Testis (tissue), 3 donors: Measurements from ENCODE around the gene CDH13. TPM values are rescaled to one million over a fixed set of nuclear protein-coding genes. Genes with fewer than 3 reads are reported as not detected.

Source experiments
- DNase-seq: peaks from one replicate; pipeline ENCODE4 v3.0.0-alpha.2; 2019
- H3K27ac ChIP-seq, 2 donors: fragments of 200-600 bp; sonication (generic); one replicate each; pipeline ENCODE4 v1.5.1; 2019
- H3K27me3 ChIP-seq: fragments of 200-600 bp; sonication (generic); one replicate; pipeline ENCODE4 v1.5.1; 2019
- H3K36me3 ChIP-seq: fragments of 200-600 bp; sonication (generic); one replicate; pipeline ENCODE4 v1.5.1; 2017; ENCODE audit warnings: low read depth; ENCODE audit errors: missing control alignments
- H3K4me1 ChIP-seq: fragments of 200-600 bp; sonication (generic); one replicate; pipeline ENCODE4 v1.5.1; 2019
- H3K4me3 ChIP-seq, 2 donors: fragments of 200-600 bp; sonication (generic); one replicate each; pipeline ENCODE4 v1.5.1; 2017 to 2019
- H3K9me3 ChIP-seq: fragments of 200-600 bp; sonication (generic); one replicate; pipeline ENCODE4 v1.5.1; 2017
- CTCF ChIP-seq, 3 experiments: fragments of 450-650 bp in 2 of 3; fragments of 200-600 bp in 1 of 3; sonication (generic) in 1 of 3; IDR thresholded peaks; one replicate each; pipeline ENCODE4 v1.5.1; 2016 to 2019; ENCODE audit warnings: antibody characterized with exemption in 3 of 3, mild to moderate bottlenecking in 2 of 3, moderate library complexity in 1 of 3
- POLR2A ChIP-seq: fragments of 450-650 bp; IDR thresholded peaks from one replicate; pipeline ENCODE4 v1.6.1; 2017; ENCODE audit warnings: antibody characterized with exemption, mild to moderate bottlenecking, moderate library complexity
- WGBS, 2 donors: methylation state at CpG; one replicate each; pipeline ENCODE4 v1.1.5; 2018; 5-methylcytosine and 5-hydroxymethylcytosine counted together
- intact Hi-C: fragments of 100-400 bp; cut with DNase I; formaldehyde crosslinking; loops from one replicate; pipeline ENCODE4 v1.15.1; 2023; ENCODE audit warnings: low total_unique reads
- polyA plus RNA-seq: library from polyadenylated mRNA; stranded (reverse); fragments of 350-450 nt; fragmentation: Illumina TruSeq; extraction: RNeasy Lipid Tissue Mini Kit (QIAGEN cat#74804); gene quantifications from one replicate; pipeline ENCODE4 v1.2.3, GENCODE V29; 2014; ENCODE audit warnings: low read depth, low replicate concordance; ENCODE audit not compliant: insufficient read depth
- total RNA-seq, 2 donors: library from RNA; depleted of rRNA; stranded (reverse); fragments of >200 nt; gene quantifications; one replicate each; pipeline ENCODE4 v1.2.3, GENCODE V29; 2016

The CDH13 gene
- total and polyA plus RNA-seq, 3 donors from 2014 or later: 1.2 to 11.1 (median 2.0) TPM

GRCh38 chr16:82755570-82756282 lies 129.0 kb downstream of the CDH13 start:
- no peak for DNase-seq
- TF ChIP-seq CTCF (IDR thresholded peaks at IDR 0.05): peak in 1 of 3 experiments; percentile 14
- no peak for TF ChIP-seq POLR2A
- WGBS, 2 donors: 76 to 85% methylated on average over 4 of the region's 4 CpGs

DNA sequence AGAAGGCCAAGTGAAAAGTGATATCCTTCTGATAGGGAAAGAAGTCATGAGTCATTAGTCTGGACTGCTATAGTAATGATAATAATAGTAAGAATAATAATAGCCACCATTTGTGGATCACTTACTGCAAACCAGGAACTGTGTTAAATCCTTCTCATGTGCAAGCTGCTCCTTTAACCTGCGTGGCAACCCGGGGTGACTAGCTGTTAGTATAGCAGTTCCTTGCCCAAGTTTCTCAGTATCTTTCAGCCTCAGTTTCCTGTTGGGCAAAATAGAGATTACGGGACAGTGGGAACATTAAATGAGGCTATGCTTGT lies 129.5 kb downstream of the CDH13 start:
- intact Hi-C loops: no loop called here
- Histone ChIP-seq H3K9me3 (no peaks in the 10 kb centered on the region), H3K27me3 (no peaks in the 10 kb centered on the region), H3K27ac (no peak overlapping the region), H3K4me3 (no peak overlapping the region), H3K36me3 (no peaks in the 10 kb centered on the region), H3K4me1 (no peaks in the 10 kb centered on the region)
- DNase-seq: no peak
- TF ChIP-seq POLR2A (no peak), CTCF (IDR thresholded peaks at IDR 0.05) (no peak)
- WGBS, 2 donors: 73 to 87% methylated on average over 3 of the region's 3 CpGs

More at GRCh38 chr16:82755570-82756282, 129.0 kb downstream of the CDH13 start:
- intact Hi-C loops: no loop called here
- Histone ChIP-seq H3K36me3 (no peaks in the 10 kb centered on the region), H3K4me1 (no peaks in the 10 kb centered on the region), H3K4me3 (no peak overlapping the region), H3K27me3 (no peaks in the 10 kb centered on the region), H3K9me3 (no peaks in the 10 kb centered on the region), H3K27ac (no peak overlapping the region)

- peak; percentile 46 for DNase-seq
- intact Hi-C loops: no loop called here
- H3K27ac ChIP-seq: no peak overlapping the region
- H3K27me3 ChIP-seq: no peaks in the 10 kb centered on the region
- 89 to 96% methylated on average over 4 of the region's 4 CpGs for WGBS, 2 donors
- no peak for TF ChIP-seq CTCF (IDR thresholded peaks at IDR 0.05)
- no peak for TF ChIP-seq POLR2A
- no peaks in the 10 kb centered on the region for H3K4me1 ChIP-seq
- no peaks in the 10 kb centered on the region for H3K9me3 ChIP-seq
- H3K4me3 ChIP-seq: no peak overlapping the region
- H3K36me3 ChIP-seq: no peaks in the 10 kb centered on the region
Observed at GRCh38 chr16:82758406-82758805, 131.6 kb downstream of the CDH13 start.

GRCh38 chr16:82758904-82759303 lies 132.1 kb downstream of the CDH13 start:
- Histone ChIP-seq H3K4me3 (no peak overlapping the region), H3K27me3 (no peaks in the 10 kb centered on the region), H3K9me3 (no peaks in the 10 kb centered on the region), H3K27ac (no peak overlapping the region), H3K36me3 (no peaks in the 10 kb centered on the region), H3K4me1 (no peaks in the 10 kb centered on the region)
- DNase-seq: no peak
- no peak for TF ChIP-seq POLR2A
- TF ChIP-seq CTCF (IDR thresholded peaks at IDR 0.05): no peak
- intact Hi-C loops: no loop called here
- WGBS, 2 donors: 91 to 100% methylated on average over 2 of the region's 2 CpGs

DNA sequence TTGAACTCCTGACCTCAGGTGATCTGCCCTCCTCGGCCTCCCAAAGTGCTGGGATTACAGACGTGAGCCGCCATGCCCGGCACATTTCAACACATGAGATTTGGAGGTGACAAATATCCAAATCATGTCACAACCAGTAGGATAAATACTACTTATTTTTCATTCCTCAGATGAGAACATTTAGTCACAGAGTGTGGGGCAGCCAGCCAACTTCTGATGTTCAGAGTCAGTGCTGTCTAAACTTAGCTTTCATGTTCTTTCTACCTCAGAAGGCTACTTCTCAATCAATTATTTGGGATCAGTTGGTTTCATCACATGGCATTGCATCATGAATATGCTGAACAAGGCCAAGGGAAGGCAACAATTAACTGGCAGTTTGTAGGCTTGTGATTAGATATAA lies 134.5 kb downstream of the CDH13 start:
- Histone ChIP-seq H3K9me3 (no peaks in the 10 kb centered on the region), H3K4me1 (no peaks in the 10 kb centered on the region), H3K4me3 (no peak overlapping the region), H3K27ac (no peak overlapping the region), H3K36me3 (no peaks in the 10 kb centered on the region), H3K27me3 (no peaks in the 10 kb centered on the region)
- TF ChIP-seq CTCF (IDR thresholded peaks at IDR 0.05): no peak
- no peak for TF ChIP-seq POLR2A
- DNase-seq: peak; percentile 70
- 68% methylated on average over 4 of the region's 4 CpGs; no CpG with 5 or more reads in 1 of the 2 donors for WGBS, 2 donors
- intact Hi-C loops: no loop called here
